HEK293 (cell line): Measurements from ENCODE around the gene C1QTNF1.

Experiments used
- CTCF ChIP-seq: fragments of 450-650 bp; formaldehyde crosslinking; IDR thresholded peaks from 2 replicates; pipeline ENCODE4 v1.5.1; 2016; ENCODE audit warnings: missing biosample characterization, missing genetic modification characterization
- KLF7 ChIP-seq: fragments of 450-650 bp; formaldehyde crosslinking; IDR thresholded peaks from 2 replicates; pipeline ENCODE4 v1.5.1; 2016; ENCODE audit warnings: missing biosample characterization, missing genetic modification characterization, borderline replicate concordance
- REST ChIP-seq: fragments of 450-650 bp; formaldehyde crosslinking; IDR thresholded peaks from 2 replicates; pipeline ENCODE4 v1.5.1; 2016; ENCODE audit warnings: missing biosample characterization, missing genetic modification characterization
- ZBTB8A ChIP-seq: fragments of 450-650 bp; formaldehyde crosslinking; IDR thresholded peaks from 2 replicates; pipeline ENCODE4 v1.5.1; 2016; ENCODE audit warnings: missing biosample characterization, missing genetic modification characterization
- ZFP69B ChIP-seq: fragments of 450-650 bp; formaldehyde crosslinking; IDR thresholded peaks from 2 replicates; pipeline ENCODE4 v1.5.1; 2016; ENCODE audit warnings: missing biosample characterization, missing genetic modification characterization
- ZNF302 ChIP-seq: fragments of 450-650 bp; formaldehyde crosslinking; IDR thresholded peaks from 2 replicates; pipeline ENCODE4 v1.5.1; 2016; ENCODE audit warnings: missing biosample characterization, missing genetic modification characterization, low read depth
- ZNF335 ChIP-seq: fragments of 450-650 bp; formaldehyde crosslinking; conservative IDR thresholded peaks from 2 replicates; pipeline ENCODE4 v1.5.1; 2016; ENCODE audit warnings: missing biosample characterization, missing genetic modification characterization
- ZNF561 ChIP-seq: fragments of 450-650 bp; IDR thresholded peaks from 2 replicates; pipeline ENCODE4 v1.5.1; 2018; ENCODE audit warnings: missing biosample characterization, missing genetic modification characterization, borderline replicate concordance
- ZNF596 ChIP-seq: fragments of 450-650 bp; IDR thresholded peaks from 2 replicates; pipeline ENCODE4 v1.5.0; 2018; ENCODE audit warnings: missing biosample characterization, mild to moderate bottlenecking, missing genetic modification characterization, moderate library complexity
- ZNF658 ChIP-seq: fragments of 450-650 bp; formaldehyde crosslinking; IDR thresholded peaks from 2 replicates; pipeline ENCODE4; 2016; ENCODE audit warnings: missing biosample characterization, missing genetic modification characterization
- ZNF777 ChIP-seq: fragments of 450-650 bp; formaldehyde crosslinking; IDR thresholded peaks from 2 replicates; pipeline ENCODE4 v1.5.1; 2017; ENCODE audit warnings: missing biosample characterization, missing genetic modification characterization, borderline replicate concordance
- TF ChIP-seq, protein P1 (sequence below): fragments of 450-650 bp; formaldehyde crosslinking; IDR thresholded peaks from 2 replicates; pipeline ENCODE4 v1.5.1; 2016; ENCODE audit warnings: missing biosample characterization, missing genetic modification characterization
- TF ChIP-seq, protein P2 (sequence below): fragments of 450-650 bp; formaldehyde crosslinking; IDR thresholded peaks from 2 replicates; pipeline ENCODE4 v1.5.1; 2016; ENCODE audit warnings: missing biosample characterization, missing genetic modification characterization
- TF ChIP-seq, protein P3 (sequence below): fragments of 450-650 bp; formaldehyde crosslinking; IDR thresholded peaks from 2 replicates; pipeline ENCODE4 v1.5.1; 2016; ENCODE audit warnings: missing biosample characterization, missing genetic modification characterization, borderline replicate concordance

DNA sequence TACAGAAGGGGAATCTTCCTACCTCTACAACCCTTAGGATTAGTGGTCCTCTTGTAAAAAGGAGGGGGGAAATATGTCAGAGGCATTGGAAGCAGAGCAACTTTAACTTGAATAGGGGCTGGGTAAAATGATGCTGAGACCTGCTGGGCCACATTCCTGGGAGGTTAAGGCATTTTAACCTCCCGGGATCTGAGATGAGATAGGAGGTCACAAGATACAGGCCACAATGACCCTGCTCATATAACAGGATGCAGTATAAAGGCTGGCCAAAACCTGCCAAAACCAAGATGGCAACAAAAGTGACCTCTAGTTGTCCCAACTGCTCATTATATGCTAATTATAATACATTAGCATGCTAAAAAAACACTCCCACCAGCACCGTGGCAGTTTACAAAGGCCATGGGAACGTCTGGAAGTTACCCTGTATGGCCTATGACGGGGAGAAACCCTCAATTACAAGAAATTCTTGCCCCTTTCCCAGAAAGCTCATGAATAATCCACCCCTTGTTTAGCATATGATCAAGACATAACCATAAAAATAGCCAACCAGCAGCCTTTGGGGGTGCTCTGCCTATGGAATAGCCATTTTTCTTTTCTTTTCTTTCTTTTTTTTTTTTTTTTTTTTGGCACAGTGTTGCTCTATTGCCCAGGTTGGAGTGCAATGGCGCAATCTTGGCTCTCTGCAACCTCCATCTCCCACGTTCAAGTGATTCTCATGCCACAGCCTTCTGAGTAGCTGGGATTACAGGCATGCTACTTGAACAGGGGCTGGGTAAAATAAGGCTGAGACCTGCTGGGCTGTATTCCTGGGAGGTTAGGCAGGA is 6.2 kb upstream of the C1QTNF1 start:
- TF ChIP-seq, protein P1, sequence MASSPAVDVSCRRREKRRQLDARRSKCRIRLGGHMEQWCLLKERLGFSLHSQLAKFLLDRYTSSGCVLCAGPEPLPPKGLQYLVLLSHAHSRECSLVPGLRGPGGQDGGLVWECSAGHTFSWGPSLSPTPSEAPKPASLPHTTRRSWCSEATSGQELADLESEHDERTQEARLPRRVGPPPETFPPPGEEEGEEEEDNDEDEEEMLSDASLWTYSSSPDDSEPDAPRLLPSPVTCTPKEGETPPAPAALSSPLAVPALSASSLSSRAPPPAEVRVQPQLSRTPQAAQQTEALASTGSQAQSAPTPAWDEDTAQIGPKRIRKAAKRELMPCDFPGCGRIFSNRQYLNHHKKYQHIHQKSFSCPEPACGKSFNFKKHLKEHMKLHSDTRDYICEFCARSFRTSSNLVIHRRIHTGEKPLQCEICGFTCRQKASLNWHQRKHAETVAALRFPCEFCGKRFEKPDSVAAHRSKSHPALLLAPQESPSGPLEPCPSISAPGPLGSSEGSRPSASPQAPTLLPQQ = no peak
- TF ChIP-seq ZNF561 (tag by site-specific recombination) (no peak), ZFP69B (tag by site-specific recombination) (no peak), REST (tag by site-specific recombination) (no peak), CTCF (tag by site-specific recombination) (no peak), ZNF596 (no peak), ZNF658 (tag by site-specific recombination) (no peak), ZNF777 (tag by site-specific recombination) (no peak), ZNF302 (tag by site-specific recombination) (no peak), ZNF335 (no peak), ZBTB8A (tag by site-specific recombination) (no peak), KLF7 (tag by site-specific recombination) (no peak)
- TF ChIP-seq, protein P2, sequence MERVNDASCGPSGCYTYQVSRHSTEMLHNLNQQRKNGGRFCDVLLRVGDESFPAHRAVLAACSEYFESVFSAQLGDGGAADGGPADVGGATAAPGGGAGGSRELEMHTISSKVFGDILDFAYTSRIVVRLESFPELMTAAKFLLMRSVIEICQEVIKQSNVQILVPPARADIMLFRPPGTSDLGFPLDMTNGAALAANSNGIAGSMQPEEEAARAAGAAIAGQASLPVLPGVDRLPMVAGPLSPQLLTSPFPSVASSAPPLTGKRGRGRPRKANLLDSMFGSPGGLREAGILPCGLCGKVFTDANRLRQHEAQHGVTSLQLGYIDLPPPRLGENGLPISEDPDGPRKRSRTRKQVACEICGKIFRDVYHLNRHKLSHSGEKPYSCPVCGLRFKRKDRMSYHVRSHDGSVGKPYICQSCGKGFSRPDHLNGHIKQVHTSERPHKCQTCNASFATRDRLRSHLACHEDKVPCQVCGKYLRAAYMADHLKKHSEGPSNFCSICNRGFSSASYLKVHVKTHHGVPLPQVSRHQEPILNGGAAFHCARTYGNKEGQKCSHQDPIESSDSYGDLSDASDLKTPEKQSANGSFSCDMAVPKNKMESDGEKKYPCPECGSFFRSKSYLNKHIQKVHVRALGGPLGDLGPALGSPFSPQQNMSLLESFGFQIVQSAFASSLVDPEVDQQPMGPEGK = no peak
- TF ChIP-seq, protein P3, sequence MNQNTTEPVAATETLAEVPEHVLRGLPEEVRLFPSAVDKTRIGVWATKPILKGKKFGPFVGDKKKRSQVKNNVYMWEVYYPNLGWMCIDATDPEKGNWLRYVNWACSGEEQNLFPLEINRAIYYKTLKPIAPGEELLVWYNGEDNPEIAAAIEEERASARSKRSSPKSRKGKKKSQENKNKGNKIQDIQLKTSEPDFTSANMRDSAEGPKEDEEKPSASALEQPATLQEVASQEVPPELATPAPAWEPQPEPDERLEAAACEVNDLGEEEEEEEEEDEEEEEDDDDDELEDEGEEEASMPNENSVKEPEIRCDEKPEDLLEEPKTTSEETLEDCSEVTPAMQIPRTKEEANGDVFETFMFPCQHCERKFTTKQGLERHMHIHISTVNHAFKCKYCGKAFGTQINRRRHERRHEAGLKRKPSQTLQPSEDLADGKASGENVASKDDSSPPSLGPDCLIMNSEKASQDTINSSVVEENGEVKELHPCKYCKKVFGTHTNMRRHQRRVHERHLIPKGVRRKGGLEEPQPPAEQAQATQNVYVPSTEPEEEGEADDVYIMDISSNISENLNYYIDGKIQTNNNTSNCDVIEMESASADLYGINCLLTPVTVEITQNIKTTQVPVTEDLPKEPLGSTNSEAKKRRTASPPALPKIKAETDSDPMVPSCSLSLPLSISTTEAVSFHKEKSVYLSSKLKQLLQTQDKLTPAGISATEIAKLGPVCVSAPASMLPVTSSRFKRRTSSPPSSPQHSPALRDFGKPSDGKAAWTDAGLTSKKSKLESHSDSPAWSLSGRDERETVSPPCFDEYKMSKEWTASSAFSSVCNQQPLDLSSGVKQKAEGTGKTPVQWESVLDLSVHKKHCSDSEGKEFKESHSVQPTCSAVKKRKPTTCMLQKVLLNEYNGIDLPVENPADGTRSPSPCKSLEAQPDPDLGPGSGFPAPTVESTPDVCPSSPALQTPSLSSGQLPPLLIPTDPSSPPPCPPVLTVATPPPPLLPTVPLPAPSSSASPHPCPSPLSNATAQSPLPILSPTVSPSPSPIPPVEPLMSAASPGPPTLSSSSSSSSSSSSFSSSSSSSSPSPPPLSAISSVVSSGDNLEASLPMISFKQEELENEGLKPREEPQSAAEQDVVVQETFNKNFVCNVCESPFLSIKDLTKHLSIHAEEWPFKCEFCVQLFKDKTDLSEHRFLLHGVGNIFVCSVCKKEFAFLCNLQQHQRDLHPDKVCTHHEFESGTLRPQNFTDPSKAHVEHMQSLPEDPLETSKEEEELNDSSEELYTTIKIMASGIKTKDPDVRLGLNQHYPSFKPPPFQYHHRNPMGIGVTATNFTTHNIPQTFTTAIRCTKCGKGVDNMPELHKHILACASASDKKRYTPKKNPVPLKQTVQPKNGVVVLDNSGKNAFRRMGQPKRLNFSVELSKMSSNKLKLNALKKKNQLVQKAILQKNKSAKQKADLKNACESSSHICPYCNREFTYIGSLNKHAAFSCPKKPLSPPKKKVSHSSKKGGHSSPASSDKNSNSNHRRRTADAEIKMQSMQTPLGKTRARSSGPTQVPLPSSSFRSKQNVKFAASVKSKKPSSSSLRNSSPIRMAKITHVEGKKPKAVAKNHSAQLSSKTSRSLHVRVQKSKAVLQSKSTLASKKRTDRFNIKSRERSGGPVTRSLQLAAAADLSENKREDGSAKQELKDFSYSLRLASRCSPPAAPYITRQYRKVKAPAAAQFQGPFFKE (tag by site-specific recombination) = no peak
